Stimulated activated CD8-positive, alpha-beta memory T cell treated with anti-CD3 and anti-CD28 coated beads, Interleukin-7, amount 100 ng/mL, for 1 hour (primary cell): ENCODE data around the gene SPIRE1.
"Not testable (repeated sequence)": the region's sequence is repeated elsewhere in the genome, so short reads cannot be mapped to it uniquely, and the experiment has no call there.

Source experiments
- DNase-seq, 2 donors: peaks; one replicate each; pipeline ENCODE4 v3.0.0-alpha.2; 2020; ENCODE audit warnings: low read depth in 2 of 2

Gene SPIRE1

GRCh38 chr18:12416098-12416729, 241.7 kb downstream of the SPIRE1 start:
- no peak for DNase-seq

GRCh38 chr18:12411456-12411855, 246.5 kb downstream of the SPIRE1 start:
- no peak for DNase-seq

- not testable (repeated sequence) for DNase-seq
These were observed 247.2 kb downstream of the SPIRE1 start for GRCh38 chr18:12410747-12411146.

- DNase-seq: no peak
These were observed 247.8 kb downstream of the SPIRE1 start for GRCh38 chr18:12410081-12410481.

GRCh38 chr18:12409469-12409868, 248.4 kb downstream of the SPIRE1 start:
- DNase-seq: no peak

- DNase-seq: no peak
These were observed 249.5 kb downstream of the SPIRE1 start for GRCh38 chr18:12408247-12408869.

GRCh38 chr18:12406371-12407111, 251.4 kb downstream of the SPIRE1 start:
- DNase-seq: no peak

- no peak for DNase-seq
These were observed 252.8 kb downstream of the SPIRE1 start for GRCh38 chr18:12405066-12405465.

DNA sequence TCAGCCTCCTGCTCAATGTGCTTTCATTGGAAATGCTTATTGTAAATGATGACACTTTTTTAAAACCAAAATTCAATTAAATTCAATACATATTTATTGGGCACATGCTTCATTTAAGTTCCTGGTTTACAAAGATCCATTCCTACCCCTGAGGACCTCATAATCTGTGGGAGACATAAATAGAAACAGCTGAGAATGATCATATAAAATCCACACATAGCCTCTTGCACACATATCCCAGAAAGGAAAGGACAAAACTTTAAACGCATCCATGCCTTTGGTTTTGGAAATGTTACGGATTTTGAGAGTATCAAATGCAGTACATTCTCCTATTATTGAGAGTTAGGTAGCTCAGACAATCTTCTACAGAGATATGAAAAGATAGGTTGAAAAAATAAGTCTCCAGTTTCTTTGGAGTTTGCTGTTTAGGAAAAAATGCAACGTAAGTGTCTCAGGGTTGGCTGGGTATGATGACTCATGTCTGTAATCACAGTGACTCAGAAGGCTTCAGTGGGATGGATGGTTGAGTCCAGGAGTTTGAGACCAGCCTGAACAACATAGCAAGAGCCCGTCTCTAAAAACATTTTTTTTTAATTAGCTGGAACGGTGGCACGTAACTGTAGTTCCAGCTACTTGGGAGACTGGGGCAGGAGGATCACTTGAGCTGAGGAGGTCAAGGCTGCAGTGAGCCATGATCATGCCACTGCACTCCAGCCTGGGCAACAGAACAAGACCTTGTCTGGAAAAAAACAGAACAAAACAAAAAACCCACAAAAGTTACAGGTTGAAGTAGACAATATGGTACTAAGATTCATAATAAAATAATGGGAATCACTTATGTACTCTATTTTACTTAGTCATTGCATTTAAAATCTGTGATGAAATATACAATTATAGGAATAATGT, 254.1 kb downstream of the SPIRE1 start:
- no peak for DNase-seq

DNA sequence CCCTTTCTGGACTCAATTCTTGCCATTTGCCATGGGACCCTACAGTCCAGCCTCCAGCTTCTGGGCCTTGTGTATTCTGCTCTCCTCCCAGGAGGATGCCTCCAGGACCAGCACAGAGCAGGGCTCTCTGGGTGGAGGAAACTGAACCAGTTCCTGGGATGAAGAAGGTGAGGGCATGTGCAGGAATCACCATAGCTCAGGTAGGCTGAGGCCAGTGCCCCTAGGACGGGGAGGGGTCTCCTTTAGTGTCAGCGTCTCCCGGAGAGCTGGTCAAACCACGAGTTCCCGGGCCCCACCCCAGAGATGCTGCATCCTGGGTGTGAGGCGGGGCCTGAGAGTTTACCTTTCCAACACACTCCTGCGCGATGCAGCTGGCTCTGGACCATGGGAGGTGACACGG, 256.0 kb downstream of the SPIRE1 start:
- no peak for DNase-seq

GRCh38 chr18:12399231-12399630, 258.7 kb downstream of the SPIRE1 start:
- DNase-seq: no peak

- no peak for DNase-seq
These were observed 259.3 kb downstream of the SPIRE1 start for GRCh38 chr18:12398625-12399024.

DNA sequence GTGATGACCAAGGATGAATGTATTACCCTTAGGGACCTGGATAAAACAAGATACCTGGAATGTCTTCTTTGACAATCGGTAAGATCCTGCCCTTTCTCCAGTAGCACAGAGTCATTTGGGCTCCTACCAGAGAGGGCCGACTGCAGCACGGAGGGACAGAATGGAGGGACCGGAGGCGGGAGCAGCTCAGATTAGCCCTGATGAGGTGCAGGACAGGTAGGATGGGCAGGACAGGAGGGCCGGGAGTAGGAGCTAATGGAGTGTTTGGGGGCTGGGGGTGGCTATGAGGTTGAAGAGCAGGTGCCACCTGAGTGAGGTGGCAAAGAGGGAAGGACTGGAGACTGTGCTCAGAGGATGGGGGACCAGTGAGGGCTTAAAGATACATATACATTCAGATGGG, 260.1 kb downstream of the SPIRE1 start:
- no peak for DNase-seq

GRCh38 chr18:12397254-12397653, 260.7 kb downstream of the SPIRE1 start:
- no peak for DNase-seq
